IMR-90 (cell line): ENCODE data around the gene KRTAP19-2. TPM values are rescaled to one million over a fixed set of nuclear protein-coding genes. Genes with fewer than 3 reads are reported as not detected.

Source experiments
- ATAC-seq: fragments of 200-7000 bp; cut with Tn5 transposase; 2 replicates; pipeline ENCODE4 v1.9.1; 2020; ENCODE audit warnings: low read depth, mild to moderate bottlenecking, moderate library complexity
- BruUV-seq: library from RNA; stranded (reverse); fragments of 400-500 nt; replicated peaks from 2 replicates; lab custom pipeline; 2021; lab: Mats Ljungman, UMichigan
- CTCF ChIA-PET: fragments of 300-600 bp; formaldehyde crosslinking; extraction: SDS; loops from one replicate; lab custom pipeline; 2021; ENCODE audit warnings: antibody characterized with exemption; lab: Yijun Ruan, JAX
- POLR2A ChIA-PET: fragments of 300-600 bp; sonication (Branson Sonifier 250); formaldehyde crosslinking; loops from one replicate; lab custom pipeline; 2022; ENCODE audit warnings: antibody characterized with exemption; ENCODE audit not compliant: unreplicated experiment; lab: Charles Lee
- DNase-seq: peaks from one replicate; pipeline ENCODE4 v3.0.0; 2013
- H2AFZ ChIP-seq: replicated peaks from 2 replicates; pipeline ENCODE3; 2013; ENCODE audit warnings: low read length, mild to moderate bottlenecking; ENCODE audit not compliant: poor library complexity
- H2AK5ac ChIP-seq: 2 replicates; pipeline ENCODE4 v1.6.1; 2013; ENCODE audit warnings: low read depth, low read length, inconsistent platforms
- H2AK9ac ChIP-seq: replicated peaks from 2 replicates; pipeline ENCODE3; 2013; ENCODE audit warnings: mild to moderate bottlenecking, low read depth, low read length, moderate library complexity; ENCODE audit not compliant: poor library complexity
- H2BK120ac ChIP-seq: 2 replicates; pipeline ENCODE4 v1.6.1; 2013; ENCODE audit warnings: low read depth, low read length, inconsistent platforms
- H2BK15ac ChIP-seq: 3 replicates; pipeline ENCODE4 v1.6.1; 2013; ENCODE audit warnings: low read depth, low read length, inconsistent platforms
- H2BK20ac ChIP-seq: 2 replicates; pipeline ENCODE4 v1.6.1; 2013; ENCODE audit warnings: low read depth, mild to moderate bottlenecking, inconsistent platforms, low read length, moderate library complexity
- H2BK5ac ChIP-seq: 2 replicates; pipeline ENCODE4 v1.6.1; 2013; ENCODE audit warnings: mild to moderate bottlenecking, low read depth, low read length, inconsistent platforms; ENCODE audit not compliant: poor library complexity, severe bottlenecking
- H3K14ac ChIP-seq: replicated peaks from 2 replicates; pipeline ENCODE4 v1.6.1; 2013; ENCODE audit warnings: low read depth, low read length, inconsistent platforms
- H3K18ac ChIP-seq: 2 replicates; pipeline ENCODE4 v1.6.1; 2013; ENCODE audit warnings: low read depth, low read length, control low read depth
- H3K23ac ChIP-seq: 2 replicates; pipeline ENCODE4 v1.6.1; 2013; ENCODE audit warnings: low read depth, low read length, inconsistent platforms
- H3K27ac ChIP-seq: 2 replicates; pipeline ENCODE4 v1.5.1; 2013; ENCODE audit warnings: mild to moderate bottlenecking, control low read depth, low read length; ENCODE audit not compliant: insufficient read depth
- H3K27me3 ChIP-seq: 2 replicates; pipeline ENCODE4 v1.6.1; 2013; ENCODE audit warnings: low read length; ENCODE audit not compliant: control insufficient read depth, insufficient read depth
- H3K36me3 ChIP-seq: 2 replicates; pipeline ENCODE4 v1.6.1; 2013; ENCODE audit warnings: low read length, mixed read lengths; ENCODE audit not compliant: control insufficient read depth, insufficient read depth
- H3K4ac ChIP-seq: 2 replicates; pipeline ENCODE4 v1.6.1; 2013; ENCODE audit warnings: low read depth, low read length, inconsistent platforms
- H3K4me1 ChIP-seq: 2 replicates; pipeline ENCODE4 v1.6.1; 2013; ENCODE audit warnings: low read length, mixed read lengths; ENCODE audit not compliant: control insufficient read depth, insufficient read depth
- H3K4me2 ChIP-seq: 2 replicates; pipeline ENCODE4 v1.6.1; 2013; ENCODE audit warnings: low read depth, mild to moderate bottlenecking, control low read depth, low read length, moderate library complexity
- H3K4me3 ChIP-seq: 2 replicates; pipeline ENCODE4 v1.5.1; 2013; ENCODE audit warnings: low read depth, mild to moderate bottlenecking, control low read depth, low read length, moderate library complexity; ENCODE audit not compliant: insufficient read depth
- H3K56ac ChIP-seq: 2 replicates; pipeline ENCODE4 v1.6.1; 2013; ENCODE audit warnings: low read length, inconsistent platforms; ENCODE audit not compliant: insufficient read depth; ENCODE audit errors: extremely low read depth
- H3K79me1 ChIP-seq, 2 experiments: 2 replicates each; pipeline ENCODE4 v1.6.1; 2013; ENCODE audit warnings: low read length in 2 of 2, inconsistent platforms in 1 of 2, low read depth in 1 of 2
- H3K9ac ChIP-seq: 2 replicates; pipeline ENCODE4 v1.6.1; 2013; ENCODE audit warnings: low read depth, low read length, control low read depth
- H3K9me1 ChIP-seq: 2 replicates; pipeline ENCODE4 v1.6.1; 2013; ENCODE audit warnings: low read length, inconsistent platforms; ENCODE audit not compliant: insufficient read depth
- H3K9me3 ChIP-seq: 2 replicates; pipeline ENCODE4 v1.6.1; 2013; ENCODE audit warnings: low read length; ENCODE audit not compliant: control insufficient read depth, insufficient read depth
- H4K20me1 ChIP-seq: 2 replicates; pipeline ENCODE4 v1.6.1; 2013; ENCODE audit warnings: low read length, inconsistent platforms; ENCODE audit not compliant: insufficient read depth
- H4K5ac ChIP-seq: 2 replicates; pipeline ENCODE4 v1.6.1; 2013; ENCODE audit warnings: mild to moderate bottlenecking, low read depth, low read length, control low read depth
- H4K8ac ChIP-seq, 2 experiments: 2 replicates each; pipeline ENCODE4 v1.6.1; 2013; ENCODE audit warnings: low read depth in 2 of 2, low read length in 2 of 2, control low read depth in 1 of 2, inconsistent platforms in 1 of 2
- H4K91ac ChIP-seq: 2 replicates; pipeline ENCODE4 v1.6.1; 2013; ENCODE audit warnings: low read depth, low read length, inconsistent platforms; ENCODE audit not compliant: insufficient read depth
- BHLHE40 ChIP-seq: fragments of 150-350 bp; IDR thresholded peaks from 2 replicates; pipeline ENCODE4 v1.6.1; 2016; ENCODE audit warnings: mild to moderate bottlenecking, low read depth, low read length
- CEBPB ChIP-seq: IDR thresholded peaks from 2 replicates; pipeline ENCODE4 v1.6.1; 2012; ENCODE audit warnings: low read depth, low read length, improper control_type of control experiment
- CHD1 ChIP-seq: IDR thresholded peaks from 2 replicates; pipeline ENCODE4 v1.6.1; 2012; ENCODE audit warnings: low read depth, low read length, improper control_type of control experiment
- CTCF ChIP-seq: conservative IDR thresholded peaks from 2 replicates; pipeline ENCODE4 v1.5.1; 2012; ENCODE audit warnings: mild to moderate bottlenecking, low read depth, low read length, improper control_type of control experiment
- ELK1 ChIP-seq: fragments of 150-350 bp; IDR thresholded peaks from 2 replicates; pipeline ENCODE4 v1.6.1; 2016; ENCODE audit warnings: low read depth, mild to moderate bottlenecking, low read length, moderate library complexity, borderline replicate concordance
- FOS ChIP-seq: fragments of 150-350 bp; IDR thresholded peaks from 2 replicates; pipeline ENCODE4 v1.6.1; 2016; ENCODE audit warnings: low read depth, low read length
- MAFK ChIP-seq: IDR thresholded peaks from 2 replicates; pipeline ENCODE4 v1.6.1; 2012; ENCODE audit warnings: low read depth, low read length, improper control_type of control experiment
- MAZ ChIP-seq: IDR thresholded peaks from 2 replicates; pipeline ENCODE4 v1.6.1; 2012; ENCODE audit warnings: low read depth, mild to moderate bottlenecking, low read length, improper control_type of control experiment, moderate library complexity, borderline replicate concordance
- MXI1 ChIP-seq: IDR thresholded peaks from 2 replicates; pipeline ENCODE4 v1.6.1; 2012; ENCODE audit warnings: low read depth, mild to moderate bottlenecking, low read length, moderate library complexity, borderline replicate concordance
- NFE2L2 ChIP-seq: fragments of 150-350 bp; IDR thresholded peaks from 2 replicates; pipeline ENCODE4 v1.6.1; 2016; ENCODE audit warnings: low read depth, mild to moderate bottlenecking, low read length
- POLR2A ChIP-seq: IDR thresholded peaks from 2 replicates; pipeline ENCODE4 v1.6.1; 2012; ENCODE audit warnings: mild to moderate bottlenecking, low read depth, low read length
- RAD21 ChIP-seq: IDR thresholded peaks from 2 replicates; pipeline ENCODE4 v1.6.1; 2012; ENCODE audit warnings: low read length, improper control_type of control experiment
- RCOR1 ChIP-seq: IDR thresholded peaks from 2 replicates; pipeline ENCODE4 v1.6.1; 2012; ENCODE audit warnings: mild to moderate bottlenecking, low read length, improper control_type of control experiment; ENCODE audit not compliant: insufficient replicate concordance
- RFX5 ChIP-seq: IDR thresholded peaks from 2 replicates; pipeline ENCODE4 v1.8.0; 2012; ENCODE audit warnings: low read depth, mild to moderate bottlenecking, low read length, moderate library complexity
- SMC3 ChIP-seq: fragments of 150-350 bp; IDR thresholded peaks from 2 replicates; pipeline ENCODE4 v1.6.1; 2016; ENCODE audit warnings: low read depth, mild to moderate bottlenecking, antibody characterized with exemption, low read length, moderate library complexity
- USF2 ChIP-seq: fragments of 150-350 bp; IDR thresholded peaks from 2 replicates; pipeline ENCODE4 v1.6.1; 2017; ENCODE audit warnings: mild to moderate bottlenecking, antibody characterized with exemption, low read length, low read depth
- WGBS, 2 experiments: methylation state at CpG; one replicate each; pipeline versions ENCODE4 v1.1.5 to v1.1.7; 2013; ENCODE audit warnings: missing lambda C conversion rate in 2 of 2; ENCODE audit not compliant: insufficient read length in 1 of 2; ENCODE audit errors: extremely low coverage in 2 of 2; 5-methylcytosine and 5-hydroxymethylcytosine counted together
- dilution Hi-C: fragments of 300-500 bp; cut with HindIII; formaldehyde crosslinking; loops from one replicate; pipeline ENCODE4 v1.14.3; 2018; ENCODE audit warnings: low sequenced_read_pairs; ENCODE audit not compliant: unreplicated experiment
- in situ Hi-C: fragments of 300-500 bp; cut with MboI; formaldehyde crosslinking; loops from 3 replicates; pipeline ENCODE4 v1.14.3; 2019; ENCODE audit warnings: low sequenced_read_pairs, inconsistent platforms, mixed read lengths
- intact Hi-C: fragments of 100-400 bp; cut with micrococcal nuclease; formaldehyde crosslinking; loops from 2 replicates; pipeline ENCODE4 v1.10.0; 2022
- polyA plus RNA-seq, 3 experiments: library from polyadenylated mRNA; depleted of rRNA; stranded (reverse); fragments of >200 nt; gene quantifications; 2 replicates each; pipeline ENCODE4 v1.2.3, GENCODE V29; 2012; ENCODE audit warnings: low replicate concordance in 1 of 3
- total RNA-seq: library from RNA; depleted of rRNA; stranded (reverse); fragments of >200 nt; gene quantifications from 2 replicates; pipeline ENCODE4 v1.2.3, GENCODE V29; 2012

KRTAP19-2 gene
- total and polyA plus RNA-seq, 2 of the 4 experiments (the other 2 are of a cell fraction): not detected

- Histone ChIP-seq H3K14ac (no peak within 1 kb of the TSS), H2BK15ac (no peak within 1 kb of the TSS), H4K91ac (no peak within 1 kb of the TSS), H4K5ac (no peak within 1 kb of the TSS), H3K4me3 (no peak within 1 kb of the TSS), H4K20me1 (no peaks in the 10 kb centered on the region), H2BK120ac (no peak within 1 kb of the TSS), H3K56ac (no peak within 1 kb of the TSS), H3K27me3 (no peaks in the 10 kb centered on the region), H2AK9ac (no peak within 1 kb of the TSS), H3K9ac (no peak within 1 kb of the TSS), H2AFZ (no peak within 1 kb of the TSS), H4K8ac (no peak within 1 kb of the TSS), H2BK5ac (no peak within 1 kb of the TSS), H3K79me1 (no peaks in the 10 kb centered on the region), H3K4me1 (no peaks in the 10 kb centered on the region), H2AK5ac (no peak within 1 kb of the TSS), H3K27ac (no peak within 1 kb of the TSS), H3K18ac (no peak within 1 kb of the TSS), H3K9me1 (no peaks in the 10 kb centered on the region), H3K36me3 (no peaks in the 10 kb centered on the region), H3K23ac (no peak within 1 kb of the TSS), H3K4ac (no peak within 1 kb of the TSS), H2BK20ac (no peak within 1 kb of the TSS), H3K4me2 (no peak within 1 kb of the TSS), H3K9me3 (peaks cover 5% of the 10 kb centered on the region; the same call in 1 of the 2 replicates)
- in situ Hi-C loops (no loop called here), dilution Hi-C loops (no loop called here), intact Hi-C loops (no loop called here)
- TF ChIP-seq USF2: no peak
- TF ChIP-seq MAZ: no peak
- no peak for TF ChIP-seq CEBPB
- TF ChIP-seq MAFK: no peak
- no peak for TF ChIP-seq MXI1
- TF ChIP-seq FOS: no peak
- TF ChIP-seq POLR2A: no peak
- no peak for TF ChIP-seq BHLHE40
- TF ChIP-seq CHD1: no peak
- TF ChIP-seq NFE2L2: no peak
- no peak for TF ChIP-seq RCOR1
- TF ChIP-seq RFX5: no peak
- no peak for TF ChIP-seq RAD21
- TF ChIP-seq SMC3: no peak
- TF ChIP-seq CTCF: no peak
- no peak for TF ChIP-seq ELK1
- no TSS peak for BruUV-seq
- ChIA-PET POLR2A (no interaction called here), CTCF (no interaction called here)
- DNase-seq: no peak
- no peak for ATAC-seq
- no CpG with 5 or more reads among the region's 4 CpGs for WGBS, 2 experiments
These were observed 9.8 kb upstream of the KRTAP19-2 start, which contains the start of gene KRTAP19-4 for GRCh38 chr21:30497065-30497464. KRTAP19-4 (minus strand) TSS chr21:30497165; CDS start chr21:30497110, 55 bp downstream.
